GM18498 (cell line): Measurements from ENCODE around the gene GIPC3.
A peak's percentile ranks its signal among the peaks of the same experiment; 100 is the strongest.
"Not testable (repeated sequence)": the region's sequence is repeated elsewhere in the genome, so short reads cannot be mapped to it uniquely, and the experiment has no call there.

Source experiments
- ATAC-seq: cut with Tn5 transposase; IDR thresholded peaks from one replicate; pipeline ENCODE4 v1.9.1; 2021; ENCODE audit warnings: mild to moderate bottlenecking, moderate library complexity; ENCODE audit not compliant: unreplicated experiment

GIPC3 gene

GRCh38 chr19:3615524-3616135, 30.4 kb downstream of the GIPC3 start:
- ATAC-seq = no peak

GRCh38 chr19:3617463-3617862, 32.2 kb downstream of the GIPC3 start:
- no peak for ATAC-seq

- ATAC-seq = no peak
Measured at GRCh38 chr19:3618144-3618810, 33.0 kb downstream of the GIPC3 start.

- no peak for ATAC-seq
Measured at GRCh38 chr19:3618811-3619630, 33.7 kb downstream of the GIPC3 start.

GRCh38 chr19:3619631-3620012, 34.3 kb downstream of the GIPC3 start:
- ATAC-seq = no peak

GRCh38 chr19:3620145-3620816, 35.0 kb downstream of the GIPC3 start:
- ATAC-seq = no peak

- no peak for ATAC-seq
Measured at GRCh38 chr19:3620817-3621547, 35.7 kb downstream of the GIPC3 start.

- ATAC-seq = no peak
Measured at GRCh38 chr19:3621689-3622088, 36.4 kb downstream of the GIPC3 start.

GRCh38 chr19:3622224-3622623, 36.9 kb downstream of the GIPC3 start:
- no peak for ATAC-seq

GRCh38 chr19:3623716-3624115, 38.4 kb downstream of the GIPC3 start:
- no peak for ATAC-seq

GRCh38 chr19:3625996-3626472, 40.8 kb downstream of the GIPC3 start:
- ATAC-seq = peak; percentile 3

- ATAC-seq = peak; percentile 88
Measured at GRCh38 chr19:3626473-3627350, 41.4 kb downstream of the GIPC3 start, which contains the start of gene CACTIN. Gene CACTIN, minus strand, starts transcription at chr19:3626790. Its CDS starts 28 bp downstream, at chr19:3626762.

GRCh38 chr19:3627351-3627723, 42.1 kb downstream of the GIPC3 start:
- ATAC-seq = no peak

- not testable (repeated sequence) for ATAC-seq
Measured at GRCh38 chr19:3628766-3629165, 43.5 kb downstream of the GIPC3 start.

- ATAC-seq = no peak
Measured at GRCh38 chr19:3631053-3631861, 46.0 kb downstream of the GIPC3 start.

- no peak for ATAC-seq
Measured at GRCh38 chr19:3632098-3632497, 46.8 kb downstream of the GIPC3 start.

GRCh38 chr19:3632739-3633558, 47.7 kb downstream of the GIPC3 start:
- ATAC-seq = no peak

GRCh38 chr19:3633559-3633988, 48.3 kb downstream of the GIPC3 start:
- ATAC-seq = no peak
